Measurements from ENCODE around the gene IMMP2L.
A peak's percentile ranks its signal among the peaks of the same experiment; 100 is the strongest.

The IMMP2L gene

GRCh38 chr7:110929480-110930249 lies 632.6 kb downstream of the IMMP2L start:
- DNase-seq (ENCODE audit: low read depth), result no peak
- no peak overlapping the region for H3K4me3 ChIP-seq (ENCODE audit: low read length)
- TF ChIP-seq CTCF (IDR thresholded peaks at IDR 0.05; ENCODE audit: insufficient read depth, low read depth, low read length, missing control alignments), result no peak

GRCh38 chr7:110922906-110923305 lies 639.4 kb downstream of the IMMP2L start:
- no peak for TF ChIP-seq CTCF (IDR thresholded peaks at IDR 0.05; ENCODE audit: insufficient read depth, low read depth, low read length, missing control alignments)
- peak; percentile 96 for DNase-seq (ENCODE audit: low read depth)
- H3K4me3 ChIP-seq (ENCODE audit: low read length), result no peak overlapping the region

DNA sequence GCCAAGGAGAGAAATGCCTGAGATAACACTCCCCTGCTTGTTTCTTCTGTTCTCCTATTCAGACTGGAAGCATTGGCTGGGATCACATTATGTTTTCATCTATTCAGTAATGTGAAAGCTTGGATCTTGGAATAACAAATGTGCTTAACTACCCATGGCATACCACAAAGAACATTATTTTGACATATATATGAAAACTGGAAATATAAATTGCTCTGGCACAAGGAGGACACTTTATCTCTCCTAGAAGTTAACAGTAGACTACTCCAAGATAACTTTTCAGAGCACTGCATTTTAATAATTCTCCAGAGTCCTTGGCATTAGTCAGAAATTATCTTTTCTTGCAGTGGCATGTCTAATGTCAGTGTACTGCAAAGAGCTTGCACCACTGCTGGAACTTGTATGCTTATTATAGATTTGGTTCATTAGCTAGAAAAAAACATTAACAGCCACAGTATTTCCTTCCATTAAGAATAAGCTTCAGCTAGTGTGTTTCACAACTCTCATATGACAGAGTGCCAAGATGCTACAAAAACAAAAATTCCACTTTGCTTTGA lies 640.6 kb downstream of the IMMP2L start:
- H3K4me3 ChIP-seq (ENCODE audit: low read length), result no peak overlapping the region
- DNase-seq (ENCODE audit: low read depth), result peak; percentile 59
- TF ChIP-seq CTCF (IDR thresholded peaks at IDR 0.05; ENCODE audit: insufficient read depth, low read depth, low read length, missing control alignments), result no peak

DNA sequence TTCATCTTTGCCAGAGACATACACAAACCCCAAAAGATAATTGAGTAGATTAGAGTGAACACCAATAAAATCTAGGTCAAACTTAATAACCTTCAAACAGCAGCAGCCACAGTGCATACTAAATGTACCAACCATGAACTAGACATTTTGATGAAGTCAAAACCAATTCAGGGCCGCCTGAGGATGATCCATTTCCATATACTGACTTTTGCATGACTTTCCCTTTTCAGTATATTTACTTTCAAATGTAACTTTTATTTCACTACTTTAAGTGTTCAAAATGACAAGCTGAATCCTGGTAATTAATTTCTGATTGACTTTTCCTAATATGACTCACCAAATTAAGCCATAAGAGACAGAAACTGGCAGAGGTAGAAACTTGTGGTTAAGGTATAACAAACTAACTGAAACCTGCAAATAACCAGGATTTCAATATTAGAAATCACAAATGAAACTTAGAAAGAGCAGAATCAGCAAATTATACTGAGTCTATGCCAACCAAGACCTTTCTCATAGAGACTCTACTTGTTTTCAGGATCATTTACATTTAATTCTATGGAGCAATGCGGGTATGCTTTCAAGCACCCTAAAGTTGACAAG lies 643.2 kb downstream of the IMMP2L start:
- no peak for TF ChIP-seq CTCF (IDR thresholded peaks at IDR 0.05; ENCODE audit: insufficient read depth, low read depth, low read length, missing control alignments)
- H3K4me3 ChIP-seq (ENCODE audit: low read length), result no peak overlapping the region
- DNase-seq (ENCODE audit: low read depth), result no peak

DNA sequence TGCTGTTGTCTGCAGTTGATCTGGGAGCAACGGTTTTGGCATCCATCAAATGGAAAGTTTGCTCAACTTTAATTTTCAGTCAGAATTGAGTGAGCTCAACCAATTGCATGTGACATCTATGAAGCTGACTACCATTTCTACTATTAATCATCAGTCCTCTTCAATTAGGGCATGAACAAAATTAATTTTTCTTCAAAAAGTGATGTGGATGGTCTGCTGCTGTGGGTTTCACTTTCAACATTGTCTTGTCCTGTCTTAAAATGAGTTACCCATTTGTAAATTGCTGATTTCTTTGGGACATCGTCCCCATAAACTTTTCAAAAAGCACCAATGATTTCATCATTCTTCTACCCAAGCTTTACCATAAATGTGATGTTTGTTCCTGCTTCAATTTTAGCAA lies 648.0 kb downstream of the IMMP2L start:
- no peak for DNase-seq (ENCODE audit: low read depth)
- no peak for TF ChIP-seq CTCF (IDR thresholded peaks at IDR 0.05; ENCODE audit: insufficient read depth, low read depth, low read length, missing control alignments)
- no peak overlapping the region for H3K4me3 ChIP-seq (ENCODE audit: low read length)

DNA sequence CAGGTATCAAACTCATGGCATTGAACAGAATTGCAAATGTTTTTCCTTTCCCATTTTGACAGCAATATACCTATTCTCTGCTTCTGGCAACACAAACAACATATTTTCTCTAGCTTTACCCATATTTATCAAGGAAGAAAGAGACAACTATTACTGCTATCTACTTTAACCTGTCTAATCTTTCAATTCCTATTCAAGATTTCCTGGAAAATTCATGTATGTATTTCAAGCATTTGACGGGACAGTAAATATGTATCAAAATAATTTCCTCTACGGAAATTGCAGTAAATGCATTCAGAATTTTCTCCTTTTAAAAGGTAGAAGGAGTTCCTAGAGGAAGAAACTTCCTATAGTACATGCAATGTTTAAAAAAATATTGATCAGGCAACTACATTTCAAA lies 650.7 kb downstream of the IMMP2L start:
- TF ChIP-seq CTCF (IDR thresholded peaks at IDR 0.05; ENCODE audit: insufficient read depth, low read depth, low read length, missing control alignments), result no peak
- DNase-seq (ENCODE audit: low read depth), result no peak
- no peak overlapping the region for H3K4me3 ChIP-seq (ENCODE audit: low read length)
